ENCODE results near the gene PCIF1.
A peak's percentile ranks its signal among the peaks of the same experiment; 100 is the strongest.
"Not testable (repeated sequence)": the region's sequence is repeated elsewhere in the genome, so short reads cannot be mapped to it uniquely, and the experiment has no call there.

The PCIF1 gene

GRCh38 chr20:45968801-45969711 is 34.6 kb downstream of the PCIF1 start:
- DNase-seq, result no peak

GRCh38 chr20:45969712-45970634 is 35.5 kb downstream of the PCIF1 start:
- DNase-seq, result peak; percentile 85

GRCh38 chr20:45970646-45971424 is 36.4 kb downstream of the PCIF1 start:
- peak; percentile 39 for DNase-seq

- DNase-seq, result no peak
Observed at GRCh38 chr20:45971425-45971674, 36.9 kb downstream of the PCIF1 start.

- DNase-seq, result peak; percentile 98
Observed at GRCh38 chr20:45971675-45972499, 37.4 kb downstream of the PCIF1 start, which contains the start of gene ZNF335. Gene ZNF335, minus strand, starts transcription at chr20:45972203. Its CDS starts 793 bp downstream, at chr20:45971410.

- DNase-seq, result no peak
Observed at GRCh38 chr20:45972500-45973183, 38.2 kb downstream of the PCIF1 start.

GRCh38 chr20:45974896-45975565 is 40.5 kb downstream of the PCIF1 start:
- no peak for DNase-seq

- DNase-seq, result no peak
Observed at GRCh38 chr20:45975686-45976085, 41.2 kb downstream of the PCIF1 start.

- DNase-seq, result no peak
Observed at GRCh38 chr20:45976086-45976485, 41.6 kb downstream of the PCIF1 start.

- DNase-seq, result no peak
Observed at GRCh38 chr20:45981261-45981660, 46.8 kb downstream of the PCIF1 start.

- DNase-seq, result peak; percentile 82
Observed at GRCh38 chr20:45983279-45983743, 48.8 kb downstream of the PCIF1 start.

GRCh38 chr20:45985573-45985972 is 51.1 kb downstream of the PCIF1 start:
- DNase-seq, result peak; percentile 50

- DNase-seq, result peak; percentile 88
Observed at GRCh38 chr20:45987108-45987780, 52.8 kb downstream of the PCIF1 start.

GRCh38 chr20:45988830-45989229 is 54.3 kb downstream of the PCIF1 start:
- DNase-seq, result not testable (repeated sequence)

- peak; percentile 74 for DNase-seq
Observed at GRCh38 chr20:45991616-45992015, 57.1 kb downstream of the PCIF1 start.

GRCh38 chr20:45993197-45993951 is 58.9 kb downstream of the PCIF1 start:
- peak; percentile 19 for DNase-seq

- no peak for DNase-seq
Observed at GRCh38 chr20:45994761-45995493, 60.4 kb downstream of the PCIF1 start.

- not testable (repeated sequence) for DNase-seq
Observed at GRCh38 chr20:45995495-45996097, 61.1 kb downstream of the PCIF1 start.
